Tibial nerve (tissue), 4 donors: ENCODE data around the gene KCNMA1. TPM values are rescaled to one million over a fixed set of nuclear protein-coding genes. Genes with fewer than 3 reads are reported as not detected.

Experiments used
- DNase-seq, 2 donors: peaks; one replicate each; pipeline ENCODE4 v3.0.0-alpha.2; 2019; ENCODE audit warnings: low spot score in 2 of 2
- H3K27ac ChIP-seq, 4 donors: fragments of 200-600 bp; sonication (generic) in 3 of 4; one replicate each; pipeline ENCODE4 v1.5.1; 2017 to 2019; ENCODE audit warnings: mild to moderate bottlenecking in 1 of 4
- H3K27me3 ChIP-seq, 2 donors: fragments of 200-600 bp; sonication (generic) in 1 of 2; one replicate each; pipeline versions ENCODE4 v1.5.1 to v1.6.0; 2017 to 2019
- H3K36me3 ChIP-seq, 3 donors: fragments of 200-600 bp; sonication (generic); one replicate each; pipeline ENCODE4 v1.5.1; 2018 to 2019
- H3K4me1 ChIP-seq, 4 donors: fragments of 200-600 bp; sonication (generic) in 3 of 4; one replicate each; pipeline ENCODE4 v1.5.1; 2017 to 2019
- H3K4me3 ChIP-seq, 4 donors: fragments of 200-600 bp; sonication (generic) in 3 of 4; one replicate each; pipeline ENCODE4 v1.5.1; 2017 to 2019; ENCODE audit warnings: mild to moderate bottlenecking in 1 of 4, moderate library complexity in 1 of 4
- H3K9me3 ChIP-seq, 4 donors: fragments of 200-600 bp; sonication (generic) in 3 of 4; one replicate each; pipeline ENCODE4 v1.5.1; 2017 to 2019
- EP300 ChIP-seq, 2 donors: sonication (generic); formaldehyde crosslinking; IDR thresholded peaks; one replicate each; pipeline ENCODE4 v1.6.1; 2017; ENCODE audit warnings: antibody characterized with exemption in 2 of 2, mild to moderate bottlenecking in 1 of 2
- POLR2A ChIP-seq, 2 donors: fragments of 450-650 bp; IDR thresholded peaks; one replicate each; pipeline ENCODE4 v1.6.1; 2017; ENCODE audit warnings: antibody characterized with exemption in 2 of 2, mild to moderate bottlenecking in 2 of 2, moderate library complexity in 2 of 2
- WGBS, 2 donors: methylation state at CpG; one replicate each; pipeline ENCODE4 v1.1.5; 2018; 5-methylcytosine and 5-hydroxymethylcytosine counted together
- total RNA-seq, 4 donors: library from RNA; depleted of rRNA; stranded (reverse); fragments of >200 nt; gene quantifications; one replicate each; pipeline ENCODE4 v1.1.0, GENCODE V29; 2016
- TF ChIP-seq, protein P1 (sequence below), 5 experiments: fragments of 200-600 bp in 3 of 5; fragments of 450-650 bp in 2 of 5; sonication (generic) in 3 of 5; IDR thresholded peaks; one replicate each; pipeline ENCODE4 v1.5.1; 2016 to 2019; ENCODE audit warnings: antibody characterized with exemption in 5 of 5, mild to moderate bottlenecking in 3 of 5, moderate library complexity in 2 of 5

KCNMA1 gene
- total RNA-seq, 4 donors from 2014 or later, result 10.2 to 19.9 (median 13.7) TPM

DNA sequence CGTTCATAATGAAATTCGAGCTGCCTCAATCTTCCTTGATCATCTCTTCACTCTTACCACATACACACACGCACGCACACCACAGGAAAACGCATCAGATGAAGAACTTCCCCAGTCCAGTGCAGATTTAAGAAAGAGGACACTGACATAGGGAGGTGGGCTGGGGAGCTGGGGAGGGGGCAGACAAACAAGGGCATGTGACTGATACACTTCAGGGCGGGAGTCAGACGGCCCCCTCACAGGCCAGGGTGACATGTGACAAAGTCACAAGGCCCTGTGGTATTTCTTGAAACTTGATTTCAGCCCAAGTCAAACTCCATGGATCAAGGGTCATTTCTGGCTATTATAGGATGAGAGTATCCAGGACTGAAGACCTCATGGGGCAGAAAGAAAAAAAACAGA, 82.6 kb downstream of the KCNMA1 start:
- peaks cover 0 to 4% (median 0%) of the 10 kb centered on the region in 4 donors for H3K4me1 ChIP-seq
- peak overlapping the region in 3 of 4 donors; percentile 22 to 63 (median 55) for H3K27ac ChIP-seq
- TF ChIP-seq POLR2A (IDR thresholded peaks at IDR 0.05) (no peak), EP300 (IDR thresholded peaks at IDR 0.05) (peak in 1 of 2 donors; percentile 16)
- DNase-seq, result peak; percentile 29 to 36
- WGBS, 2 donors, result 62 to 63% methylated on average over 7 of the region's 7 CpGs
- no peak overlapping the region for H3K4me3 ChIP-seq
- H3K36me3 ChIP-seq, result no peaks in the 10 kb centered on the region
- no peaks in the 10 kb centered on the region for H3K27me3 ChIP-seq
- H3K9me3 ChIP-seq, result no peaks in the 10 kb centered on the region

DNA sequence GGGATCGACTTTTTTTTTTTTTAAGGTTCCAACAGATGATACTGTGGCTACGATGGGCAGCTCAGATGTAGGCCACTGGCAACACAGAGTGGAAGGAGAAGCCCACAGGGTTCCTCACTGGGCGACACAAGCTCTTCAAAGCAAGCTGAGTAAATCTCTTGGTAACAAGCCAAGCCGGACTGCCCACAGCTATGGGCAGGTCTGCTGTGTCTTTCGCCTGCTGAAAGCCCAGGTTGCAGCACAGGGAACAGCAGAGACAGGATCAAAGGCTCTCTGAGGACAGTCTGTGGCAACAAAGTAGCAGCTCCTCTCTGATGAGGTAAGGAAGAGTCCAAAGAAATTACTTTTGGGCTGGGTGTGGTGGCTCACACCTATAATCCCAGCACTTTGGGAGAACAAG, 83.6 kb downstream of the KCNMA1 start:
- peak overlapping the region in 3 of 4 donors; percentile 31 to 63 (median 55) for H3K27ac ChIP-seq
- WGBS, 2 donors, result 73 to 78% methylated on average over 5 of the region's 5 CpGs

DNA sequence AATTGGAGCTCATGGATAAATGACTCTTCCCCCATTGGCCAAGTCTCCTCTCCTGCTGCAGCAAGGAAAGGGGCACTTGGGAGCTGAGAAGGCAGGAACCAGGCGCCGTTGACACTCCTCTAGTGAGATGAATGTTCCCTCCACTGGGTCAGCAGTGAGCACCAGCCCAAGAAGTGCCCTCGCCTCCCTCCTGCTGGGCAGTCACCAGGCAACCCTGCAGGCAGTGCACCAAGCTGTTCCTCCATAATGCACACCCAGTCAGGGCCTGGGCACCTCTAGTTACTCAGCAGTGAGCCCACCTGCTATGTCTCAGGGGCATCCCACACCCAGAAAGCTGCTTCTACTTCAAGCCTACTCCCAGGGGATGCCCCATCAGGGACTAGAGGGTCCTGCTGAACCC, 84.3 kb downstream of the KCNMA1 start:
- 77 to 84% methylated on average over 3 of the region's 3 CpGs for WGBS, 2 donors
- Histone ChIP-seq H3K27me3 (no peaks in the 10 kb centered on the region), H3K4me3 (no peak overlapping the region), H3K4me1 (peaks cover 0 to 4% (median 0%) of the 10 kb centered on the region in 4 donors), H3K27ac (peak overlapping the region in 2 of 4 donors; percentile 31 to 55), H3K9me3 (no peaks in the 10 kb centered on the region), H3K36me3 (no peaks in the 10 kb centered on the region)
- no peak for DNase-seq
- TF ChIP-seq EP300 (IDR thresholded peaks at IDR 0.05) (no peak), POLR2A (IDR thresholded peaks at IDR 0.05) (no peak)
- TF ChIP-seq, protein P1, sequence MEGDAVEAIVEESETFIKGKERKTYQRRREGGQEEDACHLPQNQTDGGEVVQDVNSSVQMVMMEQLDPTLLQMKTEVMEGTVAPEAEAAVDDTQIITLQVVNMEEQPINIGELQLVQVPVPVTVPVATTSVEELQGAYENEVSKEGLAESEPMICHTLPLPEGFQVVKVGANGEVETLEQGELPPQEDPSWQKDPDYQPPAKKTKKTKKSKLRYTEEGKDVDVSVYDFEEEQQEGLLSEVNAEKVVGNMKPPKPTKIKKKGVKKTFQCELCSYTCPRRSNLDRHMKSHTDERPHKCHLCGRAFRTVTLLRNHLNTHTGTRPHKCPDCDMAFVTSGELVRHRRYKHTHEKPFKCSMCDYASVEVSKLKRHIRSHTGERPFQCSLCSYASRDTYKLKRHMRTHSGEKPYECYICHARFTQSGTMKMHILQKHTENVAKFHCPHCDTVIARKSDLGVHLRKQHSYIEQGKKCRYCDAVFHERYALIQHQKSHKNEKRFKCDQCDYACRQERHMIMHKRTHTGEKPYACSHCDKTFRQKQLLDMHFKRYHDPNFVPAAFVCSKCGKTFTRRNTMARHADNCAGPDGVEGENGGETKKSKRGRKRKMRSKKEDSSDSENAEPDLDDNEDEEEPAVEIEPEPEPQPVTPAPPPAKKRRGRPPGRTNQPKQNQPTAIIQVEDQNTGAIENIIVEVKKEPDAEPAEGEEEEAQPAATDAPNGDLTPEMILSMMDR (IDR thresholded peaks at IDR 0.05), result no peak

More for the DNA sequence above, 83.6 kb downstream of the KCNMA1 start:
- TF ChIP-seq POLR2A (IDR thresholded peaks at IDR 0.05) (no peak), EP300 (IDR thresholded peaks at IDR 0.05) (no peak)
- TF ChIP-seq, protein P1 (IDR thresholded peaks at IDR 0.05), result no peak
- H3K4me1 ChIP-seq, result peaks cover 0 to 4% (median 0%) of the 10 kb centered on the region in 4 donors
- no peak overlapping the region for H3K4me3 ChIP-seq
- H3K27me3 ChIP-seq, result no peaks in the 10 kb centered on the region
- no peaks in the 10 kb centered on the region for H3K9me3 ChIP-seq
- H3K36me3 ChIP-seq, result no peaks in the 10 kb centered on the region
- no peak for DNase-seq

DNA sequence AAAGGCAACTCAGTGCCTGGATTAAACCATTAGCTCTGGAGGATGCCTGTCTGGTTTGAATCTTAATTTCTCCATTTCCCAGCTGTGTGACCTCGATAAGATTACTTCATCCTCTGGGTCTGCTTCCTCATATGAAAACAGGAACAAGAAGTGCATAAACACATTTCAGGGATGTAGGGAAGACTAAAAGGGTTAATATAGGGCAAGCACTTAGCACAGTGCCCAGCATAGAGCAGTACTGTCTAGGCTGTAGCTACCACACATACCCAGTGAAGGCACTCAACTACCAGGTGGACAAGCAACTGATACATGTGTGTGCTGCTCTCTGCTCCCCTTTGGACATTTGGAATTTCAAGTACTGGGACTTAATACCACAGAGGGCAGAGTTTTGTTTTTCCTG, 85.4 kb downstream of the KCNMA1 start:
- Histone ChIP-seq H3K4me3 (no peak overlapping the region), H3K36me3 (no peaks in the 10 kb centered on the region), H3K27ac (peak overlapping the region in 1 of 4 donors; percentile 42), H3K9me3 (no peaks in the 10 kb centered on the region), H3K4me1 (peaks cover 0 to 4% (median 0%) of the 10 kb centered on the region in 4 donors), H3K27me3 (no peaks in the 10 kb centered on the region)
- TF ChIP-seq EP300 (IDR thresholded peaks at IDR 0.05) (peak in 1 of 2 donors; percentile 21), POLR2A (IDR thresholded peaks at IDR 0.05) (no peak)
- TF ChIP-seq, protein P1 (IDR thresholded peaks at IDR 0.05), result no peak
- no peak for DNase-seq
- WGBS, 2 donors, result 58 to 76% methylated on average over 1 of the region's 1 CpG

DNA sequence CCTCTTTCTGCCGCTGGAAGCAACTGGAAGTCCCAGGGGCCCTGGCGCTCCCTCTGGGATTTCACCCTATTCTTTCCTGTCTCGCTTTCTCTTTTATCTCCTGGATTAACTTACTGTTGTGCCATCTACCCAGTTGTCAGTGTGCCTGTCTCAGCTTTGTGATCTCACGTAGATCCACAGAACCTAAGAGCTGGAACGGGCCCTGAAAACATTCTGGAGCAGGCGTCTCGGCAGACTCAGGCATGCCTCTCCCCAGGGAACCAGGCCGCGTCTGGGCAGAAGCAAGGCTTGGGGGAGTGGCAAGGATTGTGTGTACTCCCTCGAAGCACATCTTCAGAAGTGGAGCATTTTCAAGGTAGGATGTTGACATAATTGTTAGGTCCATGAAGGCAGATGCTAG, 87.2 kb downstream of the KCNMA1 start:
- TF ChIP-seq, protein P1 (IDR thresholded peaks at IDR 0.05), result no peak
- no peak for TF ChIP-seq EP300 (IDR thresholded peaks at IDR 0.05)
- TF ChIP-seq POLR2A (IDR thresholded peaks at IDR 0.05), result no peak
- no peak overlapping the region for H3K27ac ChIP-seq
- no peak for DNase-seq
- H3K36me3 ChIP-seq, result no peaks in the 10 kb centered on the region
- no peak overlapping the region for H3K4me3 ChIP-seq
- H3K27me3 ChIP-seq, result no peaks in the 10 kb centered on the region
- WGBS, 2 donors, result 63 to 85% methylated on average over 10 of the region's 10 CpGs
- no peaks in the 10 kb centered on the region for H3K9me3 ChIP-seq
- H3K4me1 ChIP-seq, result peaks cover 0 to 3% (median 0%) of the 10 kb centered on the region in 4 donors
